HUDEP-2 (cell line): ENCODE measurements around the gene EGR2.

Source experiments
- DNase-seq, 76 experiments: peaks; one replicate each; lab custom pipeline; 2025; ENCODE audit not compliant: unreplicated experiment in 76 of 76; lab: John Stamatoyannopoulos, UW

Gene EGR2

DNA sequence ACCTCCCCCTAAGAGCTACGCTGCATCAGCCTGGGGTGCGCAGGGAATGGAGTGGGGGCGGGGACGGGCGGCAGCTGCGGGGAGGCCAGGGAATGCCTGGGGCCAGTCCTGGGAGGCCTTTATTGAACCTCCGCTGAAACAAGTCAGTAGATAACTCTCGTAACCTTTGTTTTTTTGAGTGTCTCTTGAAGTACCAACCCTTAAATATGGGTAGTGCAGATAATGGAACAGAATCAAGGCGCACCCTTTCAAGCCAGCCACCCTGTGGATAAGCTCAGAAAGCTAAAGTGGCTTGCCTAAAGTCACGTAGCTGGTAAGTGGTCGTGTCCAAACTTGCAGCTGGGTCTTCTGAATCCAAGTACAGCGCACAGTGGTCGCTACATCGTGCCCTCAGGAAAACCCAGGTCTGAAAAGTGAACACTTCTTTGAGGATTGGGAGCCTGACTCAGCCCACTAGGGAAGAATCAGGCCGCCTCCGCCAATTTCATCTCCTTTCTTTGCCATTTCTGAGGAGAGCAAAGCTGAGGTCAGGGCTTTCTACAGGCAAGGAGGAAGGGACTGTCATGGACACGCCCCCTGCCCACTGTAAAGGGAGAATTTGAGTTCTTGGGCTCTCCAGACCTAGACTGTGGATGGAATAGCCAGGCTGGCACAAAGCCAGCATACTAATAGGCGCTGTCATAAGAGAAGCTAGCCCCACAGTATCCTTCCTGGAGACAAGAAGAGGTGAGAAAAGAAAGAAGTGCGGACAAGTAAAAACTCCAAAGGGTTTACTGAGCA, 3.2 kb upstream of the EGR2 start:
- peak in 74 of 76 experiments; percentile 21 to 90 (median 72) for DNase-seq

- peak in 68 of 76 experiments; percentile 18 to 85 (median 69) for DNase-seq
These were observed 2.4 kb upstream of the EGR2 start for GRCh38 chr10:62818426-62819011.

DNA sequence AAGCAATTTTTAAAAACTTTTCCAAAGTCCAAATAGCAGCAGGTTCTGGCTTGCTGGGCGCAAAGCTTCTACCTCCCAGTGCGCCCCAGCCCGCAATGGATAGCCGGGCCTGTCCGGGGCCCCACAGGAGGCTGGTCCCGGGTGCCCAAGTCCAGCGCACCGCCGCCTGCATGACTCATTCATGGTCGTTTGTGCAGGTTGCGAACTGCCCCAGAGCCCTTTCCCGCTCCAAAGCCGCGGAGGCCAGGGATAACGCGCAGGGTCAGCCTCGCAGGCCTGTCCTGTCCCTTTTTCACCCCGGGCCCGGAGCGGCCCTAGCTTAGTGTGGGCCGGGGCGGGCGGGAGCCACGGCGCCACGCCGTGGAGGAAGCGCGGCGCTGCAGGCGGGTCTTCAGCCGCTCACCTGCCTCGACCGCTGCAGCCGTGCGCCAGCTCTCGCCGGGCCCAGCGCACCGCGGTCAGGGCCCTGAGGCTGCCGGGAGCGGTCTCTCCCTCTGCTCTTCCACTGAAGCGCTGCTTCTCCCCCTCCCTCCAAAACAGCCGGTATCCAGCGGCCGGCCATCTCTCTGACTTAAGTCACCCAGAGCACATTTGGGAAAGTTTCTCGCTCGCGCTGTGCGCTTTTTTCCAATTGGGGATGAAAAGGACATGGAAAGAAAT, 1.7 kb upstream of the EGR2 start:
- DNase-seq, result peak in 68 of 76 experiments; percentile 4 to 73 (median 41)

DNA sequence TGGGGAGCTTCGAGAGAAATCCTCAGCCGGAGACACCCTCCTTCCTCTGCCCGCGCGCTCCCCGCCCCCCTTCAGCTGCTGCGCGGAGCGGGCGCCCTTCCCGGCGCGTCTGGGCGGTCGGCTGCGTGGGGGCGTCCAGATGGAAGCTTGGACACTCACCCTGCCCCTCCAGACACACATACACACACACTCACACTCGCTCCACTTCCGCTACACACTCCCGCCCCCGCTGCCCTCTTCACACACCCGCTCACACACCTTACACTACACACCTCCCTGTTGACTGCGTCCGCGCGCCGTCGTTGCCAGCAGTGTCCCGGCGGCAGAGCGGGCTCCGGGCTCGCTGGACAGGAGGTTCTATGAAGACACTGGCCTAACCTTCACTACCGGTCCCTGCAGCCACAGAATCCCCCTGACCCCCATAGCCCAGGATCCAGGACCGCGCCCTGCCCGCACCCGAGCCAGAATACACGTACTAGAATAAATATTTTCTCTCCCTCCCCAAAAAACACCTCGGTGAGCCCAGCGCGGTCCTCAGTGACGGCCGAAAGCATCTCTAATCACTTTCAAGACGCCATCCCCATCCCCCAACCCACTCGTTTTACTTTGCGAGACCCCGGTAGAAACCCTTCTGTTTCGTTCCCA, 1.1 kb upstream of the EGR2 start:
- DNase-seq, result peak in 28 of 76 experiments; percentile 4 to 50 (median 26)

GRCh38 chr10:62816076-62816330, 163 bp downstream of the EGR2 start:
- no peak for DNase-seq

GRCh38 chr10:62815381-62816075, 638 bp downstream of the EGR2 start:
- DNase-seq, result no peak

- no peak for DNase-seq
These were observed 1.3 kb downstream of the EGR2 start for GRCh38 chr10:62814756-62815380.

DNA sequence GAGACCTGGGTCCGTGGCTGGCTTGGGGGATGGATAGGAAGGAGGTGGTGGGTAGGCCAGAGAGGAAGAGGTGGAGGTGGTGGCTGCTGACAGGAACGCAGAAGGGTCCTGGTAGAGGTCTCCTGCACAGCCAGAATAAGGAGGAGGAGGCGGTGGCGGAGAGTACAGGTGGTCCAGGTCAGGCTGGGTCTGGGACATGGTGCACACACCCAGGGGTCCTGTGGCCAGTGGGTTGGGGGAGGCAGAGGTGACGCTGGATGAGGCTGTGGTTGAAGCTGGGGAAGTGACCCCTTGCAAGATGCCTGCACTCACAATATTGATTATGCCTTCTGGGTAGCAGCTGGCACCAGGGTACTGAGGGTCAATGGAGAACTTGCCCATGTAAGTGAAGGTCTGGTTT, 2.2 kb downstream of the EGR2 start:
- no peak for DNase-seq

DNA sequence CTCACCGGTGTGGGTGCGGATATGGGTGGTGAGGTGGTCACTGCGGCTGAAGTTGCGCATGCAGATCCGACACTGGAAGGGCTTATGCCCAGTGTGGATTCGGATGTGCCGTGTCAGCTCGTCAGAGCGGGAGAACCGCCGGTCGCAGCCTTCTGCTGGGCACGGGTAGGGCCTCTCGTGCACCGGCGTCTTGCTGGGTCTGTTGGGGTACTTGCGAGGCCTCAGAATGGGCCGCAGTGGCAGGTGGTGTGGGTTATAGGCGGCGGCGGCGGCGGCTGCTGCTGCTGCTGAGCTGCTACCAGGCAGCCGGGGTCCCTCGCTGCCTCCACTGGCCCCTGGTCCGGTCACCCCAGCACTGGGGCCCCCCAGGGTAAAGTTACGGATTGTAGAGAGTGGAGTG, 2.7 kb downstream of the EGR2 start:
- DNase-seq, result no peak

DNA sequence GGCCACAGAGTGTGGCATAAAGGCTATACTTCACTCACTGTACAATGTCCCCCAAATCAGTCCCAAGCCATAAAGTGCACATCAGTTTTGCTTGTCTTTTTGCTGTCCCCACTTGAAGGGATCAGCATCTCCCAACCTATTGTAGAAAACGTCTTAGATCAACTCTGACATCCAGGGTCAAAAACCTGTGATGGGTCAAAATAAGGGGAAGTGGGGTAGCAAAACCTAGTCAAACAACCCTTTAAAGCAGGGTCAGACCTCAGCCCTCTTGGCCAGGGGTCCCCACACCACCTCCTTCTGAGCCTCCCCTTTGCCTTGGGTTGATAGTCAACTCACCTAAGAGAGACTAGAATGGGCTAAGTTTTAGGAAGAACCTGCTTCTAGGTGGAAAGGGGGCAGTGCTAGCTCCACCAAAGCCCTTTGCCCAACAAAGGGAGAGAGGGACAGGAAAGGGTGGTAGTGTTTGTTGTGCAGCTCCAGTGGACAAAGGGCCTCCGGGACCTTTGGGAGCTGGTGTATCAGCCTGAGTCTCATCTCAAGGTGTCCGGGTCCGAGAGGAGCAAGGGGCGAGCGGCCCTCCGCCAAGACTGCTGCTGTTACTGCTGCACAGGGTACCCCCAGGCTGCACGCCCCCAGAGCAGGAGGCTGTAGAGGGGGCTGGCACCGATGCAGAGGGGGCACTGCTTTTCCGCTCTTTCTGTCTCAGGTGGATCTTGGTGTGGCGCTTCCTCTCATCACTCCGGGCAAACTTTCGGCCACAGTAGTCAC, 3.3 kb downstream of the EGR2 start:
- no peak for DNase-seq

DNA sequence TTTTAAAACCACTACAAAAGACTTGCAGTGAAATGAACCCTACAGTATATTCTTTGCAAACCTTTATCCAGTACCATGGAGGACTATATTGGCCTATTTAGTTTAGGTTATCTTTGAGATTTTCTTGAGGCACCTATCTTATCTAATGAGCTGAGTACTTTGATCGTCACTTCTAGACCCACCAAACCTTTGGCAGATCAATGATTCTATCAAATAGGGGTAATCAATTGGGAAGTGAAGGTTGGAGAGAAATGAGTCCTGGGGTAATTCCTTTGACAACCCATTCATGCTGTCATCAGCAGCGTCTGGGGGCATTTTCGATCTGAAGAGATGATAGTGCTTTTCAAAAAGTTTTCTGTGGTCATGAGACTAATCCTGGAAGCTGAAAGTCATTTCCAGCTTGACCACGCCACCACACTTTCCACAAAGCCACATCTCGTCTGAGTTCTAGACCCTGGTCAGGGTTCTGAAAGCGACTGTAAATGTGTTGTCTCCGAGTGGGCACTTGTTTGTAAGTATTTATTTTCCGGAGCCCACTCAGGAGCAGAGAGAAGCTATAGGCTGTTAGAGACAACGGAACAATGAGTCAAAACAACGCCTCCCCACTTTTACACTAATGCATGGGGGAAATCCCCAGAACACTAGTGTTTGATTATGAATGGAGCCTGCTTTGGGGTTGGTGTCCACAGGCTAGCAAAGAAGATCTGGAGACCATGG, 4.8 kb downstream of the EGR2 start:
- DNase-seq, result no peak

- DNase-seq, result no peak
These were observed 5.8 kb downstream of the EGR2 start for GRCh38 chr10:62810156-62810902.

DNA sequence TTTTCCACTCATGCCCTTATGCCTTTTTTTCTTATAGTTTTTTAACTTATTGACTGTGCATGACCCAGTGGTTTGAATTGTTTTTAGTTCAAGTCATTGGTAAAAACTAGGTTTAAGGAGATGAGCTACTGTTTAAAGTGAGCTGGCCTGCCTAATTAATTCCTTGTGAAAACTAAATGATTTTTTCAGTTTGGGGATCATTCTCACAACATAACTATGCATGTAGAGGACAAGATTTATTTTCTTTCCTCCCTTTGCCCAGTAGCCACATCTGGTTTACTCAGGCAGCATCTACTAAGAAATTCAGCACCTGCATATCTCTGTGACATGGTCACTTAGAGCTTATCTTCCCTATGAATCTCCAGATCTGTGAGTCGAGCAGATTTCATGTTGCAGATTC, 9.9 kb downstream of the EGR2 start:
- no peak for DNase-seq

- DNase-seq, result peak in 14 of 76 experiments; percentile 3 to 51 (median 30)
These were observed 10.7 kb downstream of the EGR2 start for GRCh38 chr10:62805231-62806099.

- peak in 71 of 76 experiments; percentile 6 to 81 (median 62) for DNase-seq
These were observed 11.6 kb downstream of the EGR2 start, which contains the start of gene ADO for GRCh38 chr10:62804356-62805230. Gene ADO (plus strand): TSS chr10:62804720. CDS start chr10:62805060, 340 bp downstream.

- peak in 1 of 76 experiments; percentile 39 for DNase-seq
These were observed 12.3 kb downstream of the EGR2 start for GRCh38 chr10:62803724-62804355.
